C1 segment of cervical spinal cord (tissue), 14 donors: ENCODE data around the gene SNAI3.

ENCODE experiments used
- DNase-seq, 14 donors: peaks; one replicate each; lab custom pipeline; 2025; lab: John Stamatoyannopoulos, UW

The SNAI3 gene

GRCh38 chr16:88635671-88636319 lies 50.5 kb downstream of the SNAI3 start:
- no peak for DNase-seq

GRCh38 chr16:88634994-88635670 lies 51.2 kb downstream of the SNAI3 start:
- no peak for DNase-seq

- no peak for DNase-seq
These were observed 51.9 kb downstream of the SNAI3 start for GRCh38 chr16:88634141-88634993.

GRCh38 chr16:88633684-88634140 lies 52.6 kb downstream of the SNAI3 start:
- DNase-seq = no peak

- DNase-seq = no peak
These were observed 53.7 kb downstream of the SNAI3 start for GRCh38 chr16:88632587-88632930.

- no peak for DNase-seq
These were observed 54.3 kb downstream of the SNAI3 start for GRCh38 chr16:88631920-88632586.

- DNase-seq = no peak
These were observed 54.9 kb downstream of the SNAI3 start for GRCh38 chr16:88631384-88631783.

- no peak for DNase-seq
These were observed 55.4 kb downstream of the SNAI3 start for GRCh38 chr16:88630941-88631340.

GRCh38 chr16:88630433-88630832 lies 55.9 kb downstream of the SNAI3 start:
- DNase-seq = no peak

DNA sequence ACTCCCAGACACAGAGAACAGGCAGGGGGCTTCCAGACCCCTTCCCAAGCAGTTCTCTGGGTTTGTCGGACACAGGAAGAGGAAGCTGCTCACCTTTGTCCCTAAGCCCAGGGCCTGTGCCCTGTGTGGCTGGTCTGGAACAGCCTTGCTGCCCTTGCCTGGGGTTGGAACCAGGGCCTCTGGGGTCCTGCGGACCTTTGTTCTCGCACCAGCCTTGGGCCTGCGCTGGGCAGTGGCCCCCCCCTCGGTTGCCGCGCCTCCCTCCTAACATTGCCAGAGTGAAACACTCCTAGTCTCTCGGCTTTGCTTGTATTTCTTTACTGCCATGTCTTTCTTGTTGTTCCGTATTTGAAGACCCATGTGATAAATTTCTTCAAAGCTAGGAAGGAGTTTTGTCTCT lies 56.5 kb downstream of the SNAI3 start:
- no peak for DNase-seq

- no peak for DNase-seq
These were observed 57.8 kb downstream of the SNAI3 start for GRCh38 chr16:88628512-88628974.
